Stimulated activated CD4-positive, alpha-beta T cell treated with anti-CD3 and anti-CD28 coated beads, Interleukin-1b, Interleukin-23, amount 100 ng/mL, for 4 hours (primary cell): ENCODE data around the gene RUFY3.
"Not testable (repeated sequence)": the region's sequence is repeated elsewhere in the genome, so short reads cannot be mapped to it uniquely, and the experiment has no call there.

Experiments used
- DNase-seq, 2 donors: peaks; one replicate each; pipeline ENCODE4 v3.0.0-alpha.2; 2020; ENCODE audit warnings: low read depth in 2 of 2

RUFY3 gene

GRCh38 chr4:70783096-70783495, 61.3 kb downstream of the RUFY3 start:
- no peak for DNase-seq

- no peak for DNase-seq
Measured at GRCh38 chr4:70787496-70787895, 65.7 kb downstream of the RUFY3 start.

- DNase-seq = no peak
Measured at GRCh38 chr4:70788733-70789132, 67.0 kb downstream of the RUFY3 start.

GRCh38 chr4:70793626-70794025, 71.9 kb downstream of the RUFY3 start:
- no peak for DNase-seq

- no peak for DNase-seq
Measured at GRCh38 chr4:70801265-70801809, 79.6 kb downstream of the RUFY3 start.

- no peak for DNase-seq
Measured at GRCh38 chr4:70802928-70803580, 81.3 kb downstream of the RUFY3 start.

GRCh38 chr4:70808151-70808550, 86.4 kb downstream of the RUFY3 start:
- no peak for DNase-seq

GRCh38 chr4:70815370-70815769, 93.6 kb downstream of the RUFY3 start:
- DNase-seq = no peak

GRCh38 chr4:70816894-70817293, 95.1 kb downstream of the RUFY3 start:
- no peak for DNase-seq

GRCh38 chr4:70818173-70818855, 96.5 kb downstream of the RUFY3 start:
- DNase-seq = no peak

GRCh38 chr4:70818921-70819320, 97.2 kb downstream of the RUFY3 start:
- DNase-seq = no peak

- DNase-seq = no peak
Measured at GRCh38 chr4:70829015-70829414, 107.3 kb downstream of the RUFY3 start.

GRCh38 chr4:70829492-70829891, 107.7 kb downstream of the RUFY3 start:
- no peak for DNase-seq

- no peak for DNase-seq
Measured at GRCh38 chr4:70830054-70830453, 108.3 kb downstream of the RUFY3 start.

- no peak for DNase-seq
Measured at GRCh38 chr4:70831293-70831692, 109.5 kb downstream of the RUFY3 start.

- DNase-seq = no peak
Measured at GRCh38 chr4:70833675-70834074, 111.9 kb downstream of the RUFY3 start.

- no peak for DNase-seq
Measured at GRCh38 chr4:70836081-70836480, 114.3 kb downstream of the RUFY3 start.

- DNase-seq = no peak
Measured at GRCh38 chr4:70838204-70838603, 116.4 kb downstream of the RUFY3 start.

- peak; percentile 54 to 64 for DNase-seq
Measured at GRCh38 chr4:70838666-70839588, 117.2 kb downstream of the RUFY3 start.

- peak; percentile 90 to 91 for DNase-seq
Measured at GRCh38 chr4:70839589-70840093, 117.9 kb downstream of the RUFY3 start, which contains the start of gene GRSF1. Gene GRSF1 (minus strand): TSS chr4:70839890. CDS start chr4:70839827, 63 bp downstream.

GRCh38 chr4:70840137-70840536, 118.4 kb downstream of the RUFY3 start:
- DNase-seq = peak; percentile 45 to 54

- DNase-seq = not testable (repeated sequence)
Measured at GRCh38 chr4:70840631-70841030, 118.9 kb downstream of the RUFY3 start.
